IMR-90 (cell line): ENCODE results near the gene ERC2. TPM values are rescaled to one million over a fixed set of nuclear protein-coding genes. Genes with fewer than 3 reads are reported as not detected.

ENCODE experiments used
- ATAC-seq: fragments of 200-7000 bp; cut with Tn5 transposase; 2 replicates; pipeline ENCODE4 v1.9.1; 2020; ENCODE audit warnings: low read depth, mild to moderate bottlenecking, moderate library complexity
- BruUV-seq: library from RNA; stranded (reverse); fragments of 400-500 nt; replicated peaks from 2 replicates; lab custom pipeline; 2021; lab: Mats Ljungman, UMichigan
- CTCF ChIA-PET: fragments of 300-600 bp; formaldehyde crosslinking; extraction: SDS; loops from one replicate; lab custom pipeline; 2021; ENCODE audit warnings: antibody characterized with exemption; lab: Yijun Ruan, JAX
- POLR2A ChIA-PET: fragments of 300-600 bp; sonication (Branson Sonifier 250); formaldehyde crosslinking; loops from one replicate; lab custom pipeline; 2022; ENCODE audit warnings: antibody characterized with exemption; ENCODE audit not compliant: unreplicated experiment; lab: Charles Lee
- DNase-seq: peaks from one replicate; pipeline ENCODE4 v3.0.0; 2013
- H2AFZ ChIP-seq: replicated peaks from 2 replicates; pipeline ENCODE3; 2013; ENCODE audit warnings: low read length, mild to moderate bottlenecking; ENCODE audit not compliant: poor library complexity
- H2AK5ac ChIP-seq: 2 replicates; pipeline ENCODE4 v1.6.1; 2013; ENCODE audit warnings: low read depth, low read length, inconsistent platforms
- H2AK9ac ChIP-seq: replicated peaks from 2 replicates; pipeline ENCODE3; 2013; ENCODE audit warnings: mild to moderate bottlenecking, low read depth, low read length, moderate library complexity; ENCODE audit not compliant: poor library complexity
- H2BK120ac ChIP-seq: 2 replicates; pipeline ENCODE4 v1.6.1; 2013; ENCODE audit warnings: low read depth, low read length, inconsistent platforms
- H2BK15ac ChIP-seq: 3 replicates; pipeline ENCODE4 v1.6.1; 2013; ENCODE audit warnings: low read depth, low read length, inconsistent platforms
- H2BK20ac ChIP-seq: 2 replicates; pipeline ENCODE4 v1.6.1; 2013; ENCODE audit warnings: low read depth, mild to moderate bottlenecking, inconsistent platforms, low read length, moderate library complexity
- H2BK5ac ChIP-seq: 2 replicates; pipeline ENCODE4 v1.6.1; 2013; ENCODE audit warnings: mild to moderate bottlenecking, low read depth, low read length, inconsistent platforms; ENCODE audit not compliant: poor library complexity, severe bottlenecking
- H3K14ac ChIP-seq: replicated peaks from 2 replicates; pipeline ENCODE4 v1.6.1; 2013; ENCODE audit warnings: low read depth, low read length, inconsistent platforms
- H3K18ac ChIP-seq: 2 replicates; pipeline ENCODE4 v1.6.1; 2013; ENCODE audit warnings: low read depth, low read length, control low read depth
- H3K23ac ChIP-seq: 2 replicates; pipeline ENCODE4 v1.6.1; 2013; ENCODE audit warnings: low read depth, low read length, inconsistent platforms
- H3K27ac ChIP-seq: 2 replicates; pipeline ENCODE4 v1.5.1; 2013; ENCODE audit warnings: mild to moderate bottlenecking, control low read depth, low read length; ENCODE audit not compliant: insufficient read depth
- H3K27me3 ChIP-seq: 2 replicates; pipeline ENCODE4 v1.6.1; 2013; ENCODE audit warnings: low read length; ENCODE audit not compliant: control insufficient read depth, insufficient read depth
- H3K36me3 ChIP-seq: 2 replicates; pipeline ENCODE4 v1.6.1; 2013; ENCODE audit warnings: low read length, mixed read lengths; ENCODE audit not compliant: control insufficient read depth, insufficient read depth
- H3K4ac ChIP-seq: 2 replicates; pipeline ENCODE4 v1.6.1; 2013; ENCODE audit warnings: low read depth, low read length, inconsistent platforms
- H3K4me1 ChIP-seq: 2 replicates; pipeline ENCODE4 v1.6.1; 2013; ENCODE audit warnings: low read length, mixed read lengths; ENCODE audit not compliant: control insufficient read depth, insufficient read depth
- H3K4me2 ChIP-seq: 2 replicates; pipeline ENCODE4 v1.6.1; 2013; ENCODE audit warnings: low read depth, mild to moderate bottlenecking, control low read depth, low read length, moderate library complexity
- H3K4me3 ChIP-seq: 2 replicates; pipeline ENCODE4 v1.5.1; 2013; ENCODE audit warnings: low read depth, mild to moderate bottlenecking, control low read depth, low read length, moderate library complexity; ENCODE audit not compliant: insufficient read depth
- H3K56ac ChIP-seq: 2 replicates; pipeline ENCODE4 v1.6.1; 2013; ENCODE audit warnings: low read length, inconsistent platforms; ENCODE audit not compliant: insufficient read depth; ENCODE audit errors: extremely low read depth
- H3K79me1 ChIP-seq, 2 experiments: 2 replicates each; pipeline ENCODE4 v1.6.1; 2013; ENCODE audit warnings: low read length in 2 of 2, inconsistent platforms in 1 of 2, low read depth in 1 of 2
- H3K9ac ChIP-seq: 2 replicates; pipeline ENCODE4 v1.6.1; 2013; ENCODE audit warnings: low read depth, low read length, control low read depth
- H3K9me1 ChIP-seq: 2 replicates; pipeline ENCODE4 v1.6.1; 2013; ENCODE audit warnings: low read length, inconsistent platforms; ENCODE audit not compliant: insufficient read depth
- H3K9me3 ChIP-seq: 2 replicates; pipeline ENCODE4 v1.6.1; 2013; ENCODE audit warnings: low read length; ENCODE audit not compliant: control insufficient read depth, insufficient read depth
- H4K20me1 ChIP-seq: 2 replicates; pipeline ENCODE4 v1.6.1; 2013; ENCODE audit warnings: low read length, inconsistent platforms; ENCODE audit not compliant: insufficient read depth
- H4K5ac ChIP-seq: 2 replicates; pipeline ENCODE4 v1.6.1; 2013; ENCODE audit warnings: mild to moderate bottlenecking, low read depth, low read length, control low read depth
- H4K8ac ChIP-seq, 2 experiments: 2 replicates each; pipeline ENCODE4 v1.6.1; 2013; ENCODE audit warnings: low read depth in 2 of 2, low read length in 2 of 2, control low read depth in 1 of 2, inconsistent platforms in 1 of 2
- H4K91ac ChIP-seq: 2 replicates; pipeline ENCODE4 v1.6.1; 2013; ENCODE audit warnings: low read depth, low read length, inconsistent platforms; ENCODE audit not compliant: insufficient read depth
- MAZ ChIP-seq: IDR thresholded peaks from 2 replicates; pipeline ENCODE4 v1.6.1; 2012; ENCODE audit warnings: low read depth, mild to moderate bottlenecking, low read length, improper control_type of control experiment, moderate library complexity, borderline replicate concordance
- RAD21 ChIP-seq: IDR thresholded peaks from 2 replicates; pipeline ENCODE4 v1.6.1; 2012; ENCODE audit warnings: low read length, improper control_type of control experiment
- SMC3 ChIP-seq: fragments of 150-350 bp; IDR thresholded peaks from 2 replicates; pipeline ENCODE4 v1.6.1; 2016; ENCODE audit warnings: low read depth, mild to moderate bottlenecking, antibody characterized with exemption, low read length, moderate library complexity
- WGBS, 2 experiments: methylation state at CpG; one replicate each; pipeline versions ENCODE4 v1.1.5 to v1.1.7; 2013; ENCODE audit warnings: missing lambda C conversion rate in 2 of 2; ENCODE audit not compliant: insufficient read length in 1 of 2; ENCODE audit errors: extremely low coverage in 2 of 2; 5-methylcytosine and 5-hydroxymethylcytosine counted together
- dilution Hi-C: fragments of 300-500 bp; cut with HindIII; formaldehyde crosslinking; loops from one replicate; pipeline ENCODE4 v1.14.3; 2018; ENCODE audit warnings: low sequenced_read_pairs; ENCODE audit not compliant: unreplicated experiment
- in situ Hi-C: fragments of 300-500 bp; cut with MboI; formaldehyde crosslinking; loops from 3 replicates; pipeline ENCODE4 v1.14.3; 2019; ENCODE audit warnings: low sequenced_read_pairs, inconsistent platforms, mixed read lengths
- intact Hi-C: fragments of 100-400 bp; cut with micrococcal nuclease; formaldehyde crosslinking; loops from 2 replicates; pipeline ENCODE4 v1.10.0; 2022
- polyA plus RNA-seq, 3 experiments: library from polyadenylated mRNA; depleted of rRNA; stranded (reverse); fragments of >200 nt; gene quantifications; 2 replicates each; pipeline ENCODE4 v1.2.3, GENCODE V29; 2012; ENCODE audit warnings: low replicate concordance in 1 of 3
- total RNA-seq: library from RNA; depleted of rRNA; stranded (reverse); fragments of >200 nt; gene quantifications from 2 replicates; pipeline ENCODE4 v1.2.3, GENCODE V29; 2012
- TF ChIP-seq, protein P1 (sequence below): fragments of 150-350 bp; IDR thresholded peaks from 2 replicates; pipeline ENCODE4 v1.6.1; 2016; ENCODE audit warnings: low read depth, mild to moderate bottlenecking, low read length, moderate library complexity, borderline replicate concordance

Gene ERC2
- total and polyA plus RNA-seq, 2 of the 4 experiments (the other 2 are of a cell fraction): 0.17 to 0.18 TPM

DNA sequence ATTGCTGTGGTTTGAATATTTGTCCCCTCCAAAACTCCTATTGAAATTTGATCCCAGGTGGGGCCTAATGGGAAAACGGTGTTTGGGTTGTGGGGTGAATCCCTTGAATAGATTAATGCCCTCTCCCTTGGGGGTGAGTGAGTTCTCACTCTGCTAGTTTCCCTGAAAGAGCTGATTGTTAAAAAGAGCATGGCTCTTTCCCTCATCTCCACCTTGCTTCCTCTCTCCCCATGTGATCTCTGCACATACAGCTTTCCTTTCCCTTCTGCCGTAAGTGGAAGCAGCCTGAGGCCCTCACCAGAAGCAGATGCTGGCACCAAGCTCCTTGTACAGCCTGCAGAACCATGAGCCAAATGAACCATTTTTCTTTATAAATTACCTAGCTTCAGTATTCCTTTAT is 586.3 kb downstream of the ERC2 start:
- no peaks in the 10 kb centered on the region for H3K9me3 ChIP-seq
- no peak overlapping the region for H3K27ac ChIP-seq
- H2BK5ac ChIP-seq: no peak overlapping the region
- H2BK120ac ChIP-seq: peak overlapping the region; percentile 23; the same call in 1 of the 2 replicates
- no peaks in the 10 kb centered on the region for H4K20me1 ChIP-seq
- ATAC-seq (no peak), DNase-seq (no peak)
- ChIA-PET POLR2A (no interaction called here), CTCF (no interaction called here)
- H4K91ac ChIP-seq: no peak overlapping the region
- H4K5ac ChIP-seq: no peak overlapping the region
- H2AK9ac ChIP-seq: no peak overlapping the region
- H2BK20ac ChIP-seq: 0 out of 2 replicates have a peak overlapping the region, but pooled peaks have one; percentile 27
- H3K14ac ChIP-seq: no peak overlapping the region
- no TSS peak for BruUV-seq
- no peak overlapping the region for H3K4me2 ChIP-seq
- no peak overlapping the region for H4K8ac ChIP-seq
- no peaks in the 10 kb centered on the region for H3K27me3 ChIP-seq
- WGBS, 2 experiments: no CpG with 5 or more reads among the region's 2 CpGs
- H2AK5ac ChIP-seq: no peak overlapping the region
- no peak overlapping the region for H3K4me3 ChIP-seq
- no peak overlapping the region for H2AFZ ChIP-seq
- H3K36me3 ChIP-seq: no peaks in the 10 kb centered on the region
- H2BK15ac ChIP-seq: no peak overlapping the region
- H3K23ac ChIP-seq: no peak overlapping the region
- intact Hi-C loops: no loop called here
- no peak overlapping the region for H3K9ac ChIP-seq
- H3K18ac ChIP-seq: peak overlapping the region; percentile 12; the same call in 1 of the 2 replicates
- peaks cover 10% of the 10 kb centered on the region for H3K9me1 ChIP-seq
- peaks cover 9% of the 10 kb centered on the region for H3K4me1 ChIP-seq
- in situ Hi-C loops: no loop called here
- H3K4ac ChIP-seq: no peak overlapping the region
- TF ChIP-seq MAZ (no peak), RAD21 (no peak), SMC3 (no peak)
- TF ChIP-seq, protein P1, sequence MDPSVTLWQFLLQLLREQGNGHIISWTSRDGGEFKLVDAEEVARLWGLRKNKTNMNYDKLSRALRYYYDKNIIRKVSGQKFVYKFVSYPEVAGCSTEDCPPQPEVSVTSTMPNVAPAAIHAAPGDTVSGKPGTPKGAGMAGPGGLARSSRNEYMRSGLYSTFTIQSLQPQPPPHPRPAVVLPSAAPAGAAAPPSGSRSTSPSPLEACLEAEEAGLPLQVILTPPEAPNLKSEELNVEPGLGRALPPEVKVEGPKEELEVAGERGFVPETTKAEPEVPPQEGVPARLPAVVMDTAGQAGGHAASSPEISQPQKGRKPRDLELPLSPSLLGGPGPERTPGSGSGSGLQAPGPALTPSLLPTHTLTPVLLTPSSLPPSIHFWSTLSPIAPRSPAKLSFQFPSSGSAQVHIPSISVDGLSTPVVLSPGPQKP: no peak
- dilution Hi-C loops: no loop called here
- no peaks in the 10 kb centered on the region for H3K79me1 ChIP-seq
- H3K56ac ChIP-seq: no peak overlapping the region
